Hepatocyte (in vitro differentiated cells): ENCODE results near the gene LY6G6C. TPM values are rescaled to one million over a fixed set of nuclear protein-coding genes. Genes with fewer than 3 reads are reported as not detected.

Experiments
- DNase-seq: peaks from one replicate; pipeline ENCODE4 v3.0.0-alpha.2; 2016; ENCODE audit warnings: low spot score
- H2AFZ ChIP-seq: fragments of 200-600 bp; sonication (generic); 2 replicates; pipeline ENCODE4 v1.6.0; 2016; ENCODE audit warnings: antibody characterized with exemption, mild to moderate bottlenecking
- H3K27ac ChIP-seq: fragments of 200-600 bp; sonication (generic); 2 replicates; pipeline ENCODE4 v1.5.1; 2016; ENCODE audit warnings: mild to moderate bottlenecking
- H3K27me3 ChIP-seq: fragments of 200-600 bp; sonication (generic); 2 replicates; pipeline ENCODE4 v1.6.1; 2016
- H3K36me3 ChIP-seq: fragments of 200-600 bp; sonication (generic); replicated peaks from 2 replicates; pipeline ENCODE4 v1.5.1; 2016; ENCODE audit warnings: low read depth; ENCODE audit not compliant: insufficient read depth
- H3K4me1 ChIP-seq: fragments of 200-600 bp; sonication (generic); 2 replicates; pipeline ENCODE4 v1.5.1; 2016; ENCODE audit warnings: mild to moderate bottlenecking, moderate library complexity; ENCODE audit not compliant: insufficient read depth
- H3K4me2 ChIP-seq: fragments of 200-600 bp; sonication (generic); 2 replicates; pipeline ENCODE4 v1.6.0; 2016
- H3K4me3 ChIP-seq: fragments of 200-600 bp; sonication (generic); 2 replicates; pipeline ENCODE4 v1.5.1; 2016; ENCODE audit warnings: mild to moderate bottlenecking
- H3K79me2 ChIP-seq: fragments of 200-600 bp; sonication (generic); 2 replicates; pipeline ENCODE4 v1.6.0; 2017; ENCODE audit warnings: mild to moderate bottlenecking
- H3K9me2 ChIP-seq: fragments of 200-600 bp; sonication (generic); replicated peaks from 2 replicates; pipeline ENCODE4 v1.6.0; 2017; ENCODE audit warnings: mild to moderate bottlenecking; ENCODE audit not compliant: insufficient read depth
- H3K9me3 ChIP-seq: fragments of 200-600 bp; sonication (generic); 2 replicates; pipeline ENCODE4 v1.5.1; 2016; ENCODE audit warnings: low read depth, mild to moderate bottlenecking
- H4K20me1 ChIP-seq: fragments of 200-600 bp; sonication (generic); 2 replicates; pipeline ENCODE4 v1.6.0; 2016; ENCODE audit warnings: mild to moderate bottlenecking; ENCODE audit not compliant: insufficient read depth, poor library complexity, severe bottlenecking
- CTCF ChIP-seq: fragments of 200-600 bp; sonication (generic); IDR thresholded peaks from 2 replicates; pipeline ENCODE4 v1.5.1; 2016; ENCODE audit warnings: antibody characterized with exemption, mild to moderate bottlenecking; ENCODE audit not compliant: poor library complexity
- EZH2 ChIP-seq: fragments of 200-600 bp; sonication (generic); IDR thresholded peaks from 2 replicates; pipeline ENCODE4 v1.6.1; 2016; ENCODE audit warnings: antibody characterized with exemption, mild to moderate bottlenecking, borderline replicate concordance
- EZH2phosphoT487 ChIP-seq: fragments of 200-600 bp; sonication (generic); IDR thresholded peaks from one replicate; pipeline ENCODE4 v1.6.1; 2018; ENCODE audit warnings: antibody characterized with exemption, mild to moderate bottlenecking, low read depth, moderate library complexity; ENCODE audit not compliant: unreplicated experiment, severe bottlenecking
- WGBS: methylation state at CpG from one replicate; pipeline ENCODE4 v1.1.6; 2016; ENCODE audit warnings: low lambda C conversion rate; ENCODE audit errors: missing lambda C conversion rate; 5-methylcytosine and 5-hydroxymethylcytosine counted together
- polyA plus RNA-seq: library from polyadenylated mRNA; unstranded; fragments of >200 nt; fragmentation: Nextera tagmentation; extraction: Ambion mirVana; gene quantifications from 2 replicates; pipeline ENCODE4 v1.2.1, GENCODE V29; 2016
- total RNA-seq: library from RNA; depleted of rRNA; stranded (reverse); fragments of >200 nt; gene quantifications from 2 replicates; pipeline ENCODE4 v1.2.3, GENCODE V29; 2014

LY6G6C gene
- total and polyA plus RNA-seq, 2 experiments from 2014 or later = 0.30 TPM; not detected in 1

GRCh38 chr6:31758281-31758680, 36.7 kb upstream of the LY6G6C start:
- no peak overlapping the region for H3K4me3 ChIP-seq
- H3K9me3 ChIP-seq = no peaks in the 10 kb centered on the region
- H4K20me1 ChIP-seq = no peaks in the 10 kb centered on the region
- H3K4me2 ChIP-seq = no peak overlapping the region
- no peak for DNase-seq
- no peak for TF ChIP-seq EZH2phosphoT487
- no peak for TF ChIP-seq CTCF
- TF ChIP-seq EZH2 = no peak
- no peaks in the 10 kb centered on the region for H3K4me1 ChIP-seq
- H3K27ac ChIP-seq = no peak overlapping the region
- no peak overlapping the region for H2AFZ ChIP-seq
- H3K36me3 ChIP-seq = no peaks in the 10 kb centered on the region
- no peaks in the 10 kb centered on the region for H3K79me2 ChIP-seq
- 100% methylated on average over 2 of the region's 2 CpGs for WGBS
- H3K9me2 ChIP-seq = no peaks in the 10 kb centered on the region
- H3K27me3 ChIP-seq = no peaks in the 10 kb centered on the region

- no peak overlapping the region for H3K4me2 ChIP-seq
- no peak overlapping the region for H3K27ac ChIP-seq
- H3K36me3 ChIP-seq = no peaks in the 10 kb centered on the region
- H2AFZ ChIP-seq = no peak overlapping the region
- H3K79me2 ChIP-seq = no peaks in the 10 kb centered on the region
- no peaks in the 10 kb centered on the region for H3K9me2 ChIP-seq
- H3K27me3 ChIP-seq = no peaks in the 10 kb centered on the region
- H4K20me1 ChIP-seq = no peaks in the 10 kb centered on the region
- DNase-seq = no peak
- H3K4me3 ChIP-seq = no peak overlapping the region
- 80% methylated on average over 8 of the region's 8 CpGs for WGBS
- TF ChIP-seq EZH2 (no peak), EZH2phosphoT487 (no peak), CTCF (no peak)
- no peaks in the 10 kb centered on the region for H3K9me3 ChIP-seq
- no peaks in the 10 kb centered on the region for H3K4me1 ChIP-seq
Measured at GRCh38 chr6:31752739-31753319, 31.3 kb upstream of the LY6G6C start.

GRCh38 chr6:31750411-31751022, 29.0 kb upstream of the LY6G6C start:
- no peak for TF ChIP-seq CTCF
- TF ChIP-seq EZH2phosphoT487 = no peak
- TF ChIP-seq EZH2 = no peak
- no peaks in the 10 kb centered on the region for H3K9me2 ChIP-seq
- H3K4me3 ChIP-seq = no peak overlapping the region
- 79% methylated on average over 7 of the region's 7 CpGs for WGBS
- no peaks in the 10 kb centered on the region for H3K79me2 ChIP-seq
- H3K4me2 ChIP-seq = no peak overlapping the region
- H3K27ac ChIP-seq = no peak overlapping the region
- no peak for DNase-seq
- no peaks in the 10 kb centered on the region for H3K36me3 ChIP-seq
- H3K4me1 ChIP-seq = no peaks in the 10 kb centered on the region
- H3K9me3 ChIP-seq = no peaks in the 10 kb centered on the region
- no peaks in the 10 kb centered on the region for H3K27me3 ChIP-seq
- no peaks in the 10 kb centered on the region for H4K20me1 ChIP-seq
- H2AFZ ChIP-seq = no peak overlapping the region
